Measurements from ENCODE around the gene KNDC1.

GRCh38 chr10:133143200-133143533, 16.9 kb upstream of the KNDC1 start:
- TF ChIP-seq CTCF (IDR thresholded peaks at IDR 0.05 in 2 of 3, conservative IDR thresholded peaks at IDR 0.05 in 1 of 3; ENCODE audit: control insufficient read depth in 2 of 3, extremely low read depth in 1 of 3, insufficient read depth in 1 of 3, low read depth in 3 of 3, low read length in 3 of 3) = no peak
- no peak for TF ChIP-seq USF2 (IDR thresholded peaks at IDR 0.05; ENCODE audit: borderline replicate concordance, low read depth, low read length)
